ENCODE results near the gene ST8SIA4.

Gene ST8SIA4

GRCh38 chr5:100840370-100840769, 62.7 kb downstream of the ST8SIA4 start:
- Histone ChIP-seq H3K27ac (replicated peaks; ENCODE audit: low read length) (no peak overlapping the region), H3K4ac (ENCODE audit: low read length) (no peak overlapping the region), H2BK5ac (ENCODE audit: low read length) (no peak overlapping the region), H2BK120ac (ENCODE audit: low read depth, low read length) (no peak overlapping the region), H4K8ac (ENCODE audit: low read depth, low read length) (no peak overlapping the region), H2AK5ac (ENCODE audit: low read depth, low read length) (no peak overlapping the region), H3K9me3 (replicated peaks in 1 of 2; ENCODE audit: control insufficient read depth in 2 of 2, insufficient read depth in 1 of 2, low read depth in 1 of 2, low read length in 2 of 2) (peaks cover 0 to 9% of the 10 kb centered on the region in 2 donors), H2BK12ac (ENCODE audit: low read length) (no peak overlapping the region), H3K79me1 (ENCODE audit: low read depth, low read length) (no peaks in the 10 kb centered on the region), H3K27me3 (ENCODE audit: control insufficient read depth in 3 of 3, insufficient read depth in 3 of 3, low read depth in 1 of 3, low read length in 3 of 3) (no peaks in the 10 kb centered on the region), H3K23ac (ENCODE audit: low read depth, low read length, poor library complexity) (no peak overlapping the region), H3K9ac (ENCODE audit: low read depth, low read length, poor library complexity) (no peak overlapping the region), H3K4me3 (ENCODE audit: low read length in 2 of 2) (no peak overlapping the region), H2BK15ac (ENCODE audit: low read length) (no peak overlapping the region), H4K91ac (ENCODE audit: low read depth, low read length, poor library complexity) (no peak overlapping the region), H3K14ac (ENCODE audit: low read length) (no peak overlapping the region), H3K36me3 (replicated peaks in 1 of 2; ENCODE audit: control insufficient read depth in 2 of 2, insufficient read depth in 2 of 2, low read length in 2 of 2) (peaks cover 0 to 39% of the 10 kb centered on the region in 2 donors), H2AFZ (ENCODE audit: low read length) (no peak overlapping the region), H3K4me2 (ENCODE audit: insufficient read depth, low read length, poor library complexity, severe bottlenecking) (no peak overlapping the region), H3K4me1 (ENCODE audit: control insufficient read depth in 2 of 2, insufficient read depth in 1 of 2, low read depth in 1 of 2, low read length in 2 of 2) (peaks cover 0 to 17% of the 10 kb centered on the region in 2 donors), H3K18ac (ENCODE audit: low read length) (no peak overlapping the region)
- DNase-seq (ENCODE audit: low spot score), result no peak
- no CpG with 5 or more reads among the region's 2 CpGs for WGBS, 2 donors (ENCODE audit: extremely low coverage in 2 of 2, insufficient read length in 2 of 2, insufficient replicate concordance in 1 of 2)

- no peak overlapping the region for H2BK15ac ChIP-seq (ENCODE audit: low read length)
- H3K14ac ChIP-seq (ENCODE audit: low read length), result no peak overlapping the region
- no peak overlapping the region for H3K18ac ChIP-seq (ENCODE audit: low read length)
- peaks cover 0 to 17% of the 10 kb centered on the region in 2 donors for H3K4me1 ChIP-seq (ENCODE audit: control insufficient read depth in 2 of 2, insufficient read depth in 1 of 2, low read depth in 1 of 2, low read length in 2 of 2)
- peaks cover 0 to 9% of the 10 kb centered on the region in 2 donors for H3K9me3 ChIP-seq (replicated peaks in 1 of 2; ENCODE audit: control insufficient read depth in 2 of 2, insufficient read depth in 1 of 2, low read depth in 1 of 2, low read length in 2 of 2)
- no peak overlapping the region for H2AFZ ChIP-seq (ENCODE audit: low read length)
- H4K91ac ChIP-seq (ENCODE audit: low read depth, low read length, poor library complexity), result no peak overlapping the region
- H3K9ac ChIP-seq (ENCODE audit: low read depth, low read length, poor library complexity), result no peak overlapping the region
- no peak overlapping the region for H4K8ac ChIP-seq (ENCODE audit: low read depth, low read length)
- H3K4me2 ChIP-seq (ENCODE audit: insufficient read depth, low read length, poor library complexity, severe bottlenecking), result no peak overlapping the region
- DNase-seq (ENCODE audit: low spot score), result no peak
- WGBS, 2 donors (ENCODE audit: extremely low coverage in 2 of 2, insufficient read length in 2 of 2, insufficient replicate concordance in 1 of 2), result no CpG with 5 or more reads among the region's 2 CpGs
- no peaks in the 10 kb centered on the region for H3K79me1 ChIP-seq (ENCODE audit: low read depth, low read length)
- no peak overlapping the region for H3K4me3 ChIP-seq (ENCODE audit: low read length in 2 of 2)
- no peak overlapping the region for H2BK120ac ChIP-seq (ENCODE audit: low read depth, low read length)
- no peak overlapping the region for H2AK5ac ChIP-seq (ENCODE audit: low read depth, low read length)
- no peaks in the 10 kb centered on the region for H3K27me3 ChIP-seq (ENCODE audit: control insufficient read depth in 3 of 3, insufficient read depth in 3 of 3, low read depth in 1 of 3, low read length in 3 of 3)
- H3K27ac ChIP-seq (replicated peaks; ENCODE audit: low read length), result no peak overlapping the region
- H2BK12ac ChIP-seq (ENCODE audit: low read length), result no peak overlapping the region
- no peak overlapping the region for H2BK5ac ChIP-seq (ENCODE audit: low read length)
- H3K36me3 ChIP-seq (replicated peaks in 1 of 2; ENCODE audit: control insufficient read depth in 2 of 2, insufficient read depth in 2 of 2, low read length in 2 of 2), result peaks cover 0 to 44% of the 10 kb centered on the region in 2 donors
- no peak overlapping the region for H3K23ac ChIP-seq (ENCODE audit: low read depth, low read length, poor library complexity)
- H3K4ac ChIP-seq (ENCODE audit: low read length), result no peak overlapping the region
These were observed 65.0 kb downstream of the ST8SIA4 start for GRCh38 chr5:100838048-100838473.

DNA sequence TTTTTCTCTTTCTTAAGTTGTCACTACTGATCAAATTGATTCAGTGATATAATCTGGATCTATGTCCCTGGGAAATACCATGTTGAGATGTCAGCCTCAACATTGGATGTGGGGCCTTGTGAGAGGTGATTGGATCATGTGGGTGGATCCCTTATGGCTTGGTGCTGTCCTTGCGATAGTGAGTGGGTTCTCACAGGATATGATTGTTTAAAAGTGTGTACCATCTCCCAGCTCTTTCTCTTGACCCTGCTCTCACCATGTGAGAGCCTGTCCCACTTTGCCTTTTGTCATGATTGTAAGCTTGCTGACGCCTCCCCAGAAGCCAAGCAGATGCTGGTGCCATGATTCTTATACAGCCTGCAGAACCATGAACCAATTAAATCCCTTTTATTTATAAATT, 68.6 kb downstream of the ST8SIA4 start:
- DNase-seq (ENCODE audit: low spot score), result no peak
- Histone ChIP-seq H3K79me1 (ENCODE audit: low read depth, low read length) (no peaks in the 10 kb centered on the region), H4K8ac (ENCODE audit: low read depth, low read length) (no peak overlapping the region)

GRCh38 chr5:100832252-100833230, 70.5 kb downstream of the ST8SIA4 start:
- peaks cover 0 to 11% of the 10 kb centered on the region in 2 donors for H3K9me3 ChIP-seq (replicated peaks in 1 of 2; ENCODE audit: control insufficient read depth in 2 of 2, insufficient read depth in 1 of 2, low read depth in 1 of 2, low read length in 2 of 2)
- H2AFZ ChIP-seq (ENCODE audit: low read length), result no peak overlapping the region
- no peak for DNase-seq (ENCODE audit: low spot score)
- H3K23ac ChIP-seq (ENCODE audit: low read depth, low read length, poor library complexity), result no peak overlapping the region
- peaks cover 0 to 36% of the 10 kb centered on the region in 2 donors for H3K36me3 ChIP-seq (replicated peaks in 1 of 2; ENCODE audit: control insufficient read depth in 2 of 2, insufficient read depth in 2 of 2, low read length in 2 of 2)
- H3K14ac ChIP-seq (ENCODE audit: low read length), result no peak overlapping the region
- no peak overlapping the region for H3K4ac ChIP-seq (ENCODE audit: low read length)
- no peak overlapping the region for H4K8ac ChIP-seq (ENCODE audit: low read depth, low read length)
- no peak overlapping the region for H2BK5ac ChIP-seq (ENCODE audit: low read length)
- H3K4me2 ChIP-seq (ENCODE audit: insufficient read depth, low read length, poor library complexity, severe bottlenecking), result no peak overlapping the region
- no peaks in the 10 kb centered on the region for H3K27me3 ChIP-seq (ENCODE audit: control insufficient read depth in 3 of 3, insufficient read depth in 3 of 3, low read depth in 1 of 3, low read length in 3 of 3)
- no peak overlapping the region for H2BK12ac ChIP-seq (ENCODE audit: low read length)
- H3K27ac ChIP-seq (replicated peaks; ENCODE audit: low read length), result no peak overlapping the region
- peaks cover 0 to 15% of the 10 kb centered on the region in 2 donors for H3K4me1 ChIP-seq (ENCODE audit: control insufficient read depth in 2 of 2, insufficient read depth in 1 of 2, low read depth in 1 of 2, low read length in 2 of 2)
- H3K79me1 ChIP-seq (ENCODE audit: low read depth, low read length), result no peaks in the 10 kb centered on the region
- WGBS, 2 donors (ENCODE audit: extremely low coverage in 2 of 2, insufficient read length in 2 of 2, insufficient replicate concordance in 1 of 2), result 100% methylated on average over 1 of the region's 6 CpGs; no CpG with 5 or more reads in 1 of the 2 donors
- no peak overlapping the region for H2AK5ac ChIP-seq (ENCODE audit: low read depth, low read length)
- H3K9ac ChIP-seq (ENCODE audit: low read depth, low read length, poor library complexity), result no peak overlapping the region
- H3K4me3 ChIP-seq (ENCODE audit: low read length in 2 of 2), result no peak overlapping the region
- no peak overlapping the region for H2BK120ac ChIP-seq (ENCODE audit: low read depth, low read length)
- H2BK15ac ChIP-seq (ENCODE audit: low read length), result no peak overlapping the region
- H3K18ac ChIP-seq (ENCODE audit: low read length), result no peak overlapping the region
- no peak overlapping the region for H4K91ac ChIP-seq (ENCODE audit: low read depth, low read length, poor library complexity)

More for the DNA sequence above, 68.6 kb downstream of the ST8SIA4 start:
- Histone ChIP-seq H3K27ac (replicated peaks; ENCODE audit: low read length) (no peak overlapping the region), H3K27me3 (ENCODE audit: control insufficient read depth in 3 of 3, insufficient read depth in 3 of 3, low read depth in 1 of 3, low read length in 3 of 3) (no peaks in the 10 kb centered on the region), H3K14ac (ENCODE audit: low read length) (no peak overlapping the region), H2BK5ac (ENCODE audit: low read length) (no peak overlapping the region), H3K23ac (ENCODE audit: low read depth, low read length, poor library complexity) (no peak overlapping the region), H2BK12ac (ENCODE audit: low read length) (no peak overlapping the region), H4K91ac (ENCODE audit: low read depth, low read length, poor library complexity) (no peak overlapping the region), H3K9ac (ENCODE audit: low read depth, low read length, poor library complexity) (no peak overlapping the region), H2BK15ac (ENCODE audit: low read length) (no peak overlapping the region), H3K9me3 (replicated peaks in 1 of 2; ENCODE audit: control insufficient read depth in 2 of 2, insufficient read depth in 1 of 2, low read depth in 1 of 2, low read length in 2 of 2) (peaks cover 0 to 13% of the 10 kb centered on the region in 2 donors), H3K4me1 (ENCODE audit: control insufficient read depth in 2 of 2, insufficient read depth in 1 of 2, low read depth in 1 of 2, low read length in 2 of 2) (no peaks in the 10 kb centered on the region), H3K4ac (ENCODE audit: low read length) (no peak overlapping the region), H2AK5ac (ENCODE audit: low read depth, low read length) (no peak overlapping the region), H3K36me3 (replicated peaks in 1 of 2; ENCODE audit: control insufficient read depth in 2 of 2, insufficient read depth in 2 of 2, low read length in 2 of 2) (peaks cover 0 to 45% of the 10 kb centered on the region in 2 donors), H2BK120ac (ENCODE audit: low read depth, low read length) (no peak overlapping the region), H3K4me3 (ENCODE audit: low read length in 2 of 2) (no peak overlapping the region), H3K18ac (ENCODE audit: low read length) (no peak overlapping the region), H2AFZ (ENCODE audit: low read length) (no peak overlapping the region), H3K4me2 (ENCODE audit: insufficient read depth, low read length, poor library complexity, severe bottlenecking) (no peak overlapping the region)
- WGBS, 2 donors (ENCODE audit: extremely low coverage in 2 of 2, insufficient read length in 2 of 2, insufficient replicate concordance in 1 of 2), result no CpG with 5 or more reads among the region's 2 CpGs

Data from neuronal stem cell (in vitro differentiated cells).